Activated CD4-positive, alpha-beta memory T cell treated with anti-CD3 and anti-CD28 coated beads for 36 hours (primary cell): ENCODE measurements around the gene ERCC8. TPM values are rescaled to one million over a fixed set of nuclear protein-coding genes. Genes with fewer than 3 reads are reported as not detected.
"Not testable (repeated sequence)": the region's sequence is repeated elsewhere in the genome, so short reads cannot be mapped to it uniquely, and the experiment has no call there.

Experiments used
- CTCF ChIA-PET: fragments of 350-600 bp; sonication (Branson Sonifier 250); formaldehyde crosslinking; loops from one replicate; lab custom pipeline; 2021; ENCODE audit warnings: antibody characterized with exemption, inconsistent platforms; lab: Charles Lee
- POLR2A ChIA-PET: fragments of 350-600 bp; sonication (Branson Sonifier 250); formaldehyde crosslinking; loops from one replicate; lab custom pipeline; 2021; ENCODE audit warnings: antibody characterized with exemption; lab: Charles Lee
- DNase-seq: peaks from one replicate; pipeline ENCODE4 v3.0.0-alpha.2; 2020
- H3K27ac Mint-ChIP-seq: one replicate; pipeline ENCODE4 v1.8.0; 2021; ENCODE audit warnings: mixed read lengths
- H3K27me3 Mint-ChIP-seq: one replicate; pipeline ENCODE4 v1.8.0; 2021; ENCODE audit warnings: mixed read lengths
- H3K36me3 Mint-ChIP-seq: one replicate; pipeline ENCODE4 v1.8.0; 2021; ENCODE audit warnings: mixed read lengths
- H3K4me1 Mint-ChIP-seq: one replicate; pipeline ENCODE4 v1.8.0; 2021; ENCODE audit warnings: low read depth, mixed read lengths
- H3K4me3 Mint-ChIP-seq: one replicate; pipeline ENCODE4 v1.8.0; 2021; ENCODE audit warnings: mild to moderate bottlenecking, mixed read lengths
- H3K9me3 Mint-ChIP-seq: one replicate; pipeline ENCODE4 v1.8.0; 2021; ENCODE audit warnings: mixed read lengths
- intact Hi-C: fragments of 100-400 bp; cut with micrococcal nuclease; formaldehyde crosslinking; loops from one replicate; pipeline ENCODE4 v1.15.1; 2023
- total RNA-seq, 2 experiments: library from RNA; stranded (reverse); gene quantifications; one replicate each; pipeline ENCODE4 v1.2.3, GENCODE V29; 2021

ERCC8 gene, protein sequence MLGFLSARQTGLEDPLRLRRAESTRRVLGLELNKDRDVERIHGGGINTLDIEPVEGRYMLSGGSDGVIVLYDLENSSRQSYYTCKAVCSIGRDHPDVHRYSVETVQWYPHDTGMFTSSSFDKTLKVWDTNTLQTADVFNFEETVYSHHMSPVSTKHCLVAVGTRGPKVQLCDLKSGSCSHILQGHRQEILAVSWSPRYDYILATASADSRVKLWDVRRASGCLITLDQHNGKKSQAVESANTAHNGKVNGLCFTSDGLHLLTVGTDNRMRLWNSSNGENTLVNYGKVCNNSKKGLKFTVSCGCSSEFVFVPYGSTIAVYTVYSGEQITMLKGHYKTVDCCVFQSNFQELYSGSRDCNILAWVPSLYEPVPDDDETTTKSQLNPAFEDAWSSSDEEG
- 1 to 10 TPM; 7.7 to 9.1 TPM for total RNA-seq

DNA sequence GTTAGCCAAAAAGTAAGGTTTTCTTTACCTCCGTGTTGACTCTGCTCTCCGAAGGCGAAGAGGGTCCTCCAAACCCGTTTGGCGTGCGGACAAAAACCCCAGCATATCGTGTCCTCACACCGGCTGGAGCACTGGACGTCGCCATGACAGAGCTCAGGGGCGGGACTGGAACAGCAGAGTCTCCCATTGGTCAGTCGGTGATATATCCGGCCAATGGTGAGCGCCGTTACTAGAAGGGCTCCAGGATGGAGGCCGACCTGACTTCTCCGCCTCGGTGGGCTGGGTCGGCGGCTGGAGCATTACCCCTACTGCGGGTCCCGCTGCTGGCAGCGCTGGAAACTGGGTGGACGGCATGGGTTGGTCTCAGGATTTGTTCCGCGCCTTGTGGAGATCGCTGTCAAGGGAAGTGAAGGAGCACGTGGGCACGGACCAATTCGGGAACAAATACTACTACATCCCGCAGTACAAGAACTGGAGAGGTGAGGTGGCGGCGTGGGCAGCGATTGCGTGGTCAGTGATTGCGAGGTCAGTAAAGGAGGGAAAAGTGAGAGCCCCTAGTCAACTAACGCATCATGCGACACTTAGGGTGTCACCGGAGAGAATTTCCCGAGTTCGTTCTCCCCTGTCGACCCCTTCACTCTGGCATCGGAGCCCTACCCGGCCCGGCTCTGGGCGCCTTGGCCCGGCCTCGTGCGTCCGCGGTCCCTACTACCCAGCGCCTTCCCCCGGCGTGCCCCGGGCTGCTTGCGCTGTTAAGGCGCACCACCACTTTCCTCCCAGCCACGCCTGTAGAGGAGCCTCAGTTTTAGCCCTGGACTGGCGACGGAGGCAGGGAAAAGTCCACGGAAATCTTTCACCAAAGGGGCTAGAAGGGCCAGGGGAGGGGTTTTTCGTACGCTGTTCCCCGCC is at the start of gene ERCC8, which contains the start of gene NDUFAF2:
ERCC8 (minus strand) TSS at position 167 of the 909 bp plus-strand sequence; CDS start at position 105, 62 bp downstream.
NDUFAF2 (plus strand) TSS at position 302 of the 909 bp plus-strand sequence; CDS start at position 353, 51 bp downstream.
- peaks cover 23% of the 10 kb centered on the region for H3K4me1 Mint-ChIP-seq
- H3K27ac Mint-ChIP-seq = peak within 1 kb of the TSS; percentile 77

DNA sequence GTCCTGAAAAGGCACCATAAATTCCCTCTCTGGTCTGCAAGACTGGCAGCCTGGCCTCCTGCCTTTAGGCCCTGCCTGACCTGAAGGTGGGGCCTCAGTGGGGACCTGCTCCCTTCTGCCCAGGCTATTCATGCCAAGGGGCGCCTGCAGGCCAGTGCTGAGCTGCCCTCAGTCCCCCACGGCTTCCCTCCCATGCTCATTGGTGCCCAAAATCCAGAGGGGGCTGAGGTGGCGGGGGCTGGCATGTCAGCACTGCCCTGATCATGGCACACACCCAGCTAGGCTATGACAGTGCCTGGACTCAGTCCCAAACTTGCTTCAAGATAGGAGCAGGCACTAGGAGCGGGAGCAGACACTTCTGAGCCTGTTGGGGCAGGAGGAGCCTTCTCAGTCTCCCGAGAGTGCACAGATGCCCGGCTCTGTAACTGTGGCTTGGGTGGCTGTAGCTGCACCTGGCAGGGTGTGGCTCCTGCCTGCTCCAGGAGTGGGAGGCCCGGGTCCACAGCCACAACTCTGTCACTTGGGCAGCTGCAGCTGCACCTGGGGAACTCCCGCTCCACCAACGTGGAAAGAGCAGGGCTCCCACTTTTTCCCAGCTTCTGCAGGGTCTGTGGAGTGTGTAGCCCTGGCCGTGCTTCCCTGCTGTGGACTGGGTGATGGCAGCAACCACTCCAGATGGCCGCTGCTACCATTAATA is 49.2 kb upstream of the ERCC8 start:
- CTCF ChIA-PET = interaction anchor here (0.6 kb wide), 1 partner anchor 30 kb away, joined by 3 read pairs; no protein-coding TSS in a partner anchor
- no peaks in the 10 kb centered on the region for H3K27me3 Mint-ChIP-seq
- no peak for DNase-seq
- POLR2A ChIA-PET = no interaction called here
- intact Hi-C loops = no loop called here
- H3K4me1 Mint-ChIP-seq = peaks cover 21% of the 10 kb centered on the region
- peaks cover 37% of the 10 kb centered on the region for H3K9me3 Mint-ChIP-seq
- peaks cover 30% of the 10 kb centered on the region for H3K36me3 Mint-ChIP-seq
- no peak overlapping the region for H3K27ac Mint-ChIP-seq
- no peak overlapping the region for H3K4me3 Mint-ChIP-seq

More for the DNA sequence above, at the start of gene ERCC8, which contains the start of gene NDUFAF2:
- ChIA-PET CTCF (interaction anchor here (0.6 to 2.4 kb wide), 4 partner anchors 14 to 386 kb away, joined by 3 to 6 read pairs (median 3); partner anchors contain the start of gene ZSWIM6), POLR2A (interaction anchor here (0.6 to 1.2 kb wide), 3 partner anchors 244 to 1399 kb away, joined by 4 read pairs; no protein-coding TSS in a partner anchor)
- Mint-ChIP-seq H3K36me3 (no peaks in the 10 kb centered on the region), H3K9me3 (no peaks in the 10 kb centered on the region), H3K4me3 (no peak within 1 kb of the TSS), H3K27me3 (no peaks in the 10 kb centered on the region)
- intact Hi-C loops = loop anchor here (1.0 to 5.0 kb wide), 6 partner anchors 27 to 387 kb away; partner anchors contain the start of genes DEPDC1B, SMIM15 and ZSWIM6
- DNase-seq = peak; percentile 93

DNA sequence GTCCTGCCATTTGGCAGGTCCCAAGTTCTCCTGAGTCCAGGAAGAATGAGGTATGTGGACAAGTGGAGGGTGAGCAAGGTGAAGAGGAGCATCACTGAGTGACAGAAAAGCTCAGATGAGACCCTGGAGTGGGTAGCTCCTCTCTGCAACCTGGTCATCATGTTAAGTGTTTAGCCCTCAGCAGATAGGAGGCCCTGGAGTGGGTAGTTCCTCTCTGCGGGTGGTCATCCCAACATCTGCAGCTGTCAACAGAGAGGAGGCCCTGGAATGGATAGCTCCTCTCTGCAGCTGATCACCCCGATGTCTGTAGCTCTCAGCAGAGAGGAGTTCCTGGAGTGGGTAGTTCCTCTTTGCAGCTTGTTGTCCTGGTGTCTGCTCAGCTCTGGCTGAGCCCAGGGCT is 48.6 kb upstream of the ERCC8 start:
- CTCF ChIA-PET = interaction anchor here (0.6 kb wide), 1 partner anchor 30 kb away, joined by 3 read pairs; no protein-coding TSS in a partner anchor
- peaks cover 21% of the 10 kb centered on the region for H3K4me1 Mint-ChIP-seq
- no peak overlapping the region for H3K27ac Mint-ChIP-seq
- no peak overlapping the region for H3K4me3 Mint-ChIP-seq
- POLR2A ChIA-PET = no interaction called here
- H3K9me3 Mint-ChIP-seq = peaks cover 41% of the 10 kb centered on the region
- no peak for DNase-seq
- intact Hi-C loops = no loop called here
- H3K36me3 Mint-ChIP-seq = peaks cover 33% of the 10 kb centered on the region
- H3K27me3 Mint-ChIP-seq = no peaks in the 10 kb centered on the region

DNA sequence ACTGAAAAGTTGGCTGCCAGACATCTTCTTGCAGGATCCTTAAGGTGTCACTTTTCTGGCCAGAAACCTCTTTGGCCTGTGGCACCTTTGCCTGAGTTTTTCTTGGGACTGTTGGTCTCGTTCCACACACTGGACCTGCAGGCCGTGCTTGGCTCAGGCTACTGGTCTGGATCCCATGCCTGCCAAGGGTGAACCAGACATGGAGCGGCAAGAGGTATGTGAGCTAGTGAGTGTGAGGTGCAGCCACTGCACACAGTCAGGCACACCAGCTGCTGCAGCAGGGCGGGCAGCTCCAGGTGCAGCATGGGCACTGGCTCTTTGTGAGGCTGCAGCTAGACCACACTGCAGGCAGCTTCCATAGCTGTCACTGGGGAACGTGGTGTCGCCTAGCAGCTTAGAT is 48.0 kb upstream of the ERCC8 start:
- Mint-ChIP-seq H3K4me1 (peaks cover 21% of the 10 kb centered on the region), H3K27ac (no peak overlapping the region), H3K36me3 (peaks cover 33% of the 10 kb centered on the region), H3K27me3 (no peaks in the 10 kb centered on the region), H3K4me3 (no peak overlapping the region), H3K9me3 (peaks cover 44% of the 10 kb centered on the region)
- ChIA-PET POLR2A (no interaction called here), CTCF (interaction anchor here (0.6 kb wide), 1 partner anchor 228 kb away, joined by 4 read pairs; no protein-coding TSS in a partner anchor)
- intact Hi-C loops = no loop called here
- no peak for DNase-seq

DNA sequence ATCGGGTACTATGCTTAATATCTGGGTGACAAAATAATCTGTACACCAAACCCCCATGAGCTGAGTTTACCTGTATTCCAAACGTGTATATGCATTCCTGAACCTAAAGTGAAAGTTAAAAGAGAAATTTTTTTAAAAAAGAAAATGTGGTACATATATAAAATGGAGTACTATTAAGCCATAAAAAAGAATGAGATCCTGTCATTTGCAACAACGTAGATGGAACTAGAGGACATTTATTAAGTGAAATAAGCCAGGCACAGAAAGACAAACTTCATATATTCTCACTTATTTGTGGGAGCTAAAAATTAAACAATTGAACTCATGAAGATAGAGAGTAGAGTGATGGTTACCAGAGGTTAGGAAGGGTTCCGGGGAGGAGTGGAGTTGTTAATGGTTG is 44.9 kb upstream of the ERCC8 start:
- H3K4me3 Mint-ChIP-seq = no peak overlapping the region
- intact Hi-C loops = no loop called here
- H3K36me3 Mint-ChIP-seq = peaks cover 47% of the 10 kb centered on the region
- H3K4me1 Mint-ChIP-seq = peaks cover 5% of the 10 kb centered on the region
- no peak for DNase-seq
- H3K27ac Mint-ChIP-seq = no peak overlapping the region
- POLR2A ChIA-PET = no interaction called here
- no peaks in the 10 kb centered on the region for H3K27me3 Mint-ChIP-seq
- CTCF ChIA-PET = no interaction called here
- H3K9me3 Mint-ChIP-seq = peaks cover 68% of the 10 kb centered on the region

DNA sequence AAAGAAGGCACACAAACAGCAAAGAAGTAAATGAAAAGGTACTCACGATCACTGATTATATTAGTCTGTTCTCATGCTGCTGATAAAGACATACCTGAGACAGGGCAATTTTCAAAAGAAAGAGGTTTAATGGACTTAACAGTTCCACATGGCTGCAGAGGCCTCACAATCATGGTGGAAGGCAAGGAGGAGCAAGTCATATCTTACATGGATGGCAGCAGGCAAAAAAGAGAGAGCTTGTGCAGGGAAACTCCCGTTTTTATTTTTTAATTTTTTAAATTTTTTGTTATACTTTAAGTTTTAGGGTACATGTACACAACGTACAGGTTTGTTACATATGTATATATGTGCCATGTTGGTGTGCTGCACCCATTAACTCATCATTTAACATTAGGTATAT is 37.3 kb upstream of the ERCC8 start:
- CTCF ChIA-PET, H3K4me1 Mint-ChIP-seq, POLR2A ChIA-PET, intact Hi-C loops, H3K27me3 Mint-ChIP-seq, H3K27ac Mint-ChIP-seq, H3K4me3 Mint-ChIP-seq, DNase-seq: not testable (repeated sequence)
- Mint-ChIP-seq H3K9me3 (peaks cover 42% of the 10 kb centered on the region), H3K36me3 (peaks cover 40% of the 10 kb centered on the region)

DNA sequence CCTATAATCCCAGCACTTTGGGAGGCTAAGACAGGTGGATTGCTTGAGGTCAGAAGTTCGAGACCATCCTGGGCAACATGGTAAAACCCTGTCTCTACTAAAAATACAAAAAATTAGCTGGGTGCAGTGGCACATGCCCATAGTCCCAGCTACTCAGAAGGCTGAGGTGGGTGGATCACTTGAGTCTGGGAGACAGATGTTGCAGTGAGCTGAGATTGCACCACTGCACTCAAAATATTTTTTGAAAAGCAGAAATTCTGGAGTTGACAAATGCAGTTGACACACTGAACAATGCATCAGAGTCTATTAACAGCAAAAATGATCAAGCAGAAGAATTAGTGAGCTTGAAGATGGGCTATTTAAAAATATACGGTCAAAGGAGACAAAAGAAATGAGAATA is 35.6 kb upstream of the ERCC8 start:
- H3K36me3 Mint-ChIP-seq = peaks cover 29% of the 10 kb centered on the region
- no peak overlapping the region for H3K4me3 Mint-ChIP-seq

DNA sequence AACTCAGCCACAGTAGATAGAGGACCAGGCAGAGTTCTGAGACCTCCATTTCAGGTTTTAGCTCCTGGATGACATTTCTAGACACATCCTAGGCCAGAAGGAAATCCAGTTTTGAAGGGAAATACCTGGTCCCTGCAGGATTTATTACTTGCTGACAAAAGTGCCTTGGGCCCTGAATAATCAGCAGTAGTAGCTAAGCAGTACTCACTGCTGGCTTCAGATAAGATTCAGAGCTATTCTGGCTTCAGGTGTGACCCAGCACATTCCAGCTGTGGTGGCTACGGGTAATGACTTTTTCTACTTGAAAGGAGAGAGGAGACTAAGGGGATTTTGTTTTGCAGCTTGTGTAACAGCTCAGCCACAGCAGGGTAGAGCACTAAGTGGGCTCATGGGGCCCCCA is 34.1 kb upstream of the ERCC8 start:
- peaks cover 33% of the 10 kb centered on the region for H3K36me3 Mint-ChIP-seq
- intact Hi-C loops = no loop called here
- CTCF ChIA-PET = no interaction called here

More for the DNA sequence above, 35.6 kb upstream of the ERCC8 start:
- Mint-ChIP-seq H3K27me3 (no peaks in the 10 kb centered on the region), H3K9me3 (peaks cover 30% of the 10 kb centered on the region), H3K4me1 (no peaks in the 10 kb centered on the region), H3K27ac (no peak overlapping the region)
- POLR2A ChIA-PET = no interaction called here
- CTCF ChIA-PET = interaction anchor here (0.6 kb wide), 1 partner anchor 234 kb away, joined by 3 read pairs; no protein-coding TSS in a partner anchor
- intact Hi-C loops = no loop called here
- DNase-seq = no peak

DNA sequence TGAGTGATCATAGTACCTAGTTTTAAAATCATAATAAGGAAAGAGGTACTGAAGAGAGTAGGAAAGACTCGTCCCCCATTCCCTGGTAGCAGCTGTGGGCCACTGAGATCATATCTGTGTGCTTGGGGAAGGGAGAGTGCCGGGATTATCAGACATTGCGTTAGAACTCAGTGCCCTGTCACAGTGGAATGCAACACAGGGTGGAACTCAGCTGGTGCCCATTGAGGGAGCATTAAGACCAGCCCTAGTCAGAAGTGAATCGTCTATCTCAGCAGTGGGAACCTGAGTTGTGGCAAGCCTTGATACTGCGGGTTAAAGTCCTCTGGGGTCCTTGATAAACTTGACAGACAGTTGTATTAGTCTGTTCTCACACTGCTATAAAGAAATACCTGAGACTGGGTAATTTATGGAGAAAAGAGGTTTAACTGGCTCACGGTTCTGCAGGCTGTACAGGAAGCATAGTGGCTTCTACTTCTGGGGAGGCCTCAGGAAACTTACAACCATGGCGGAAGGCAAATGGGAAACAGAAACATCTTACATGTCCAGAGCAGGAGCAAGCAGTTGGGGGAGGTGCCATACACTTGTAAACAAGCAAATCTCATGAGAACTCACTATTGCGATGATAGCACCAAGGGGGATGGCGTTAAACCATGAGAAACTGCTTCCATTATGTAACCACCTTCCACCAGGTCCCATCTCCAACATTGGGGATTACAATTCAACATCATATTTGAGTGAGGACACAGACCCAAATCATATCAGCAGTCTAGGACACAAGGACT is 33.3 kb upstream of the ERCC8 start:
- Mint-ChIP-seq H3K36me3 (peaks cover 37% of the 10 kb centered on the region), H3K4me3 (no peak overlapping the region), H3K27ac (no peak overlapping the region), H3K4me1 (peaks cover 3% of the 10 kb centered on the region), H3K9me3 (peaks cover 17% of the 10 kb centered on the region), H3K27me3 (no peaks in the 10 kb centered on the region)
- intact Hi-C loops = no loop called here
- CTCF ChIA-PET = no interaction called here
- POLR2A ChIA-PET = no interaction called here
- no peak for DNase-seq

More for the DNA sequence above, 34.1 kb upstream of the ERCC8 start:
- POLR2A ChIA-PET = no interaction called here
- Mint-ChIP-seq H3K27ac (no peak overlapping the region), H3K27me3 (no peaks in the 10 kb centered on the region), H3K9me3 (peaks cover 17% of the 10 kb centered on the region), H3K4me3 (no peak overlapping the region), H3K4me1 (no peaks in the 10 kb centered on the region)
- no peak for DNase-seq

DNA sequence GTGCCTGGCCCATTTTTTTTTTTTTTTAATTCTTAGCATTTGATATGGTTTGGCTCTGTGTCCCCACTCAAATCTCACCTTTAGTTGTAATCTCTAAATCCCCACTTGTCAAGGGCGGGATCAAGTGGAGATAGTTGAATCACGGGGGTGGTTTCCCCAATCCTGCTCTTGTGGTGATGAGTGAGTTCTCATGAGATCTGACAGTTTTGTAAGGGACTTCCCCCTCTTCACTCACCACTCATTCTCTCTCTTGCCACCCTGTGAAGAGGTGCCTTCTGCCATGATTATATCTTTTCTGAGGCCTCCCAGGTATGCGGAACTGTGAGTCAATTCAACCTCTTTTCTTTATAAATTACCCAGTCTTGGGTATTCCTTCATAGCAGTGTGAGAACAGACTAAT is 27.4 kb upstream of the ERCC8 start:
- H3K4me1 Mint-ChIP-seq = peaks cover 14% of the 10 kb centered on the region
- intact Hi-C loops = loop anchor here (1.0 to 5.0 kb wide), 6 partner anchors 27 to 1365 kb away; partner anchors contain the start of genes ERCC8, NDUFAF2 and SMIM15
- H3K36me3 Mint-ChIP-seq = peaks cover 46% of the 10 kb centered on the region
- H3K27ac Mint-ChIP-seq = no peak overlapping the region
- H3K9me3 Mint-ChIP-seq = peaks cover 32% of the 10 kb centered on the region
- H3K27me3 Mint-ChIP-seq = no peaks in the 10 kb centered on the region
- ChIA-PET POLR2A (interaction anchor here (0.6 kb wide), 1 partner anchor 180 kb away, joined by 3 read pairs; no protein-coding TSS in a partner anchor), CTCF (no interaction called here)
- H3K4me3 Mint-ChIP-seq = no peak overlapping the region
- peak; percentile 73 for DNase-seq
